ENCODE measurements around the gene GPR15LG.
"Not testable (repeated sequence)": the region's sequence is repeated elsewhere in the genome, so short reads cannot be mapped to it uniquely, and the experiment has no call there.

Gene GPR15LG

DNA sequence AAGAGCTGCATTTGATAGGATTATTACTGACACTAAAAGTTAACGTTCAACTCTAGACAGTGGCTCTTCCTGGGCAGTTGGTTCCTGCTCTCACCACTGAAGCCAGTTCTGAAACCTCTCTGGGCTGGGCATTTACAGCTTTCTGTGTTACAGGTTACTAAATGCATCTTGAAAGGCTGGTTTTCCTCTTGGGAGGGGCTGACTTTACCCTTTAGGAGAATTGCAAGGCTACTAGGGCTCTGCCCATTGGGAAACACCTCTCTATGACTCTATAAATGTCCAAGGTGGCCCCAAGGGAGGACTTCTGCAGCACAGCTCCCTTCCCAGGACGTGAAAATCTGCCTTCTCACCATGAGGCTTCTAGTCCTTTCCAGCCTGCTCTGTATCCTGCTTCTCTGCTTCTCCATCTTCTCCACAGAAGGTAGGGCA lies at the start of gene GPR15LG:
GPR15LG (plus strand) TSS at position 301 of the 429 bp plus-strand sequence; CDS start at position 352, 51 bp downstream.
- DNase-seq (ENCODE audit: low read depth): no peak
- no peak within 1 kb of the TSS for H3K4me3 ChIP-seq (replicated peaks; ENCODE audit: low read depth, low read length)
- no peak for TF ChIP-seq CTCF (IDR thresholded peaks at IDR 0.05; ENCODE audit: low read length, missing control alignments)

DNA sequence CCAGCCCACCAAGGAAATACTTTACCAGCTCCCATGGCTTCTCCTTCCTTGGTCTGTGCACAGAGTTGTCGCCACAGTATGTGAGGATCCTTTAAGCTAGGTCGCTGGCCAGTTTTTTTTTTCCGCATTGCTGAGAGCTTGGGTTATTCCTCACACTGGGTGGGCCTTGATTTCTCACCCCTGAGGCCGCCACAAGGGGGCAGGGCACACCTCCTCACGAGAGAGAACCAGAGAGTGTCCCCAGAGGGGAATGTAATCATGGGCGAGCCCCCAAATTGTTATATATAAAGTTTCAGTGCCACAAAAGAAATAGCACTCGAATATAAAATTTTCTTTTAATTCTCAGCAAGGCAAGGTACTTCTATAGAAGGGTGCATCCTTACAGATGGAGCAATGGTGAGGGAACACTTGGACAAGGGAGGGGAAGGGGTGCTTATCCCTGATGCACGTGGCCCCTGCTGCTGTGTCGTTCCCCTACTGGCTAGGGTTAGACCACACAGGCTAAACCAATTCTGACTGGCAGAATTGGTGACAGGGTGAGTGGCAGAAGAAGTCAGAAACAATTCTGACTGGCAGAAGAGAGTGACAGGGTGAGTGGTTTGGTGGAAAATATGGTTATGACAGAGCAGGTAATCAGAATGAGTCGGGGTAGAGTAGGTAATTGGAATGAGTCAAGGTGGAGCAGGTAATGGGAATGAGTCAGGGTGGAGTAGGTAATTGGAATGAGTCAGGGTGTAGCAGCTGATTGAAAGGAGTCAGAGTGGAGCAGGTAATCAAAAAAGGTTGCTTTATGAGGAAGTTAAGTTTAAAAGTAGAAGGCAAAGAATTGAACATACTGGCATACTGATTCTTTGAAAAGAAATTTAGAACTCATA lies 47.5 kb upstream of the GPR15LG start:
- DNase-seq (ENCODE audit: low read depth); H3K4me3 ChIP-seq (replicated peaks; ENCODE audit: low read depth, low read length): not testable (repeated sequence)

DNA sequence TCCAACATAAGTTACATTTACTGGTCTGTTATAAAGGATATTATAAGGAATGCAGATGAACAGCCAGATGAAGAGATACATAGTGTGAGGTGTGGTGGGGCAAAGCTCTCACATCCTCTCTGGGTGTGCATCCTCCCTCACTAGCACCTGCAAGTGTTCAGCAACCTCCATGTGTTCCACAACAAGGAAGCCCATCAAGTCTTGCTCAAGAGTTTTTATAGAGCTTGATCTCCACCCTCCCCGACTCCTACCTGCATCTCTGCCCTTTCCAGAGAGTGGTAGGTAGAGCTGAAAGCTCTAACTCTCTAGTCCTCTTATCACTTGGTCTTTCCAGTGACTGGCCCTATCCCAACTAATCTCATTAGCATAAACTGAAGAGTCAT lies 46.8 kb upstream of the GPR15LG start:
- TF ChIP-seq CTCF (IDR thresholded peaks at IDR 0.05; ENCODE audit: low read length, missing control alignments): no peak
- no peak for DNase-seq (ENCODE audit: low read depth)
- H3K4me3 ChIP-seq (replicated peaks; ENCODE audit: low read depth, low read length): no peak overlapping the region

GRCh38 chr10:84135836-84136235 lies 37.8 kb upstream of the GPR15LG start:
- H3K4me3 ChIP-seq (replicated peaks; ENCODE audit: low read depth, low read length): no peak overlapping the region
- no peak for TF ChIP-seq CTCF (IDR thresholded peaks at IDR 0.05; ENCODE audit: low read length, missing control alignments)
- DNase-seq (ENCODE audit: low read depth): no peak

DNA sequence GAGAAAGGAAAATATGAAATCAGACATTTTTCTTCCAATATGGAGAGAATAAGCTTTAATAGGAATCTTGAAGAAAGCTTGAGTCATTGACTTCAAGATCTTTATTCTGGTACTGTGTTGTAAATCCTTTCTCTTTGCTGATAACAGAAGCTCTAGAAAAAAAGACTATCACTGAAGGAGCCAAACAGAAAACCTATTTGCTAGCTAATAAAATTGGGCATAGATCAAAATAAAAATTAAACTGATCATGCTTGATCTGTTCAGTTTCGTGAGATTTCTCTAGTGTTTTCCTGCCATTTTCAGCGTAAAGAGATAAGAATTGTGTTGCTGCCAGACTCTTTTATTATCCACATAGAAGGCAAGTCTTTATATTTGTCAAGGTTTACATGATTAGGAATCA lies 35.8 kb upstream of the GPR15LG start:
- no peak for DNase-seq (ENCODE audit: low read depth)
- H3K4me3 ChIP-seq (replicated peaks; ENCODE audit: low read depth, low read length): no peak overlapping the region
- TF ChIP-seq CTCF (IDR thresholded peaks at IDR 0.05; ENCODE audit: low read length, missing control alignments): no peak

DNA sequence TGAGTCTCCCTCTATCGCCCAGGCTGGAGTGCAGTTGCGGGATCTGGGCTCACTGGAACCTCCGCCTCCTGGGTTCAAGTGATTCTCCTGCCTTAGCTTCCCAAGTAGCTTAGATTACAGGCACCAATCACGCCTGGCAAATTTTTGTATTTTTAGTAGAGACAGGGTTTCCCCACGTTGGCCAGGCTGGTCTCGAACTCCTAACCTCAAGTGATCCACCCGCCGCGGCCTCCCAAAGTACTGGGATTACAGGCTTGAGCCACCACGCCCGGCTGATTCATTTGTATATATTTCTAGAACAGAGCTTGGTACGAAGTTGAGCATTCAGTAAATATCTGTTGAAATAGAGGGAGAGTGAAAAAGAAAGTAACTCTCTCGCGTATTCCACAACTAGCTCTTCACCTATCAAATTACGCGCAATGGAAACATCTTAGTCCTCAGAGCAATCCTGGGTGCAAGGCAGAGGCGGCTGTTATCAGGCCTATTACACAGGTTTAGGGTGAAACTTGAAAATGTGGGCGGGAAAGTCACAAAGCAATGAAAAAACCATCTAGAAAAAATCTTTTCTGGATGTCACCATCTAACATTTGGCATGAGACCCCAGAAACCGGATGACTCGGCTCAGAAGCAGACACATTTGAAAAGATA lies 35.0 kb upstream of the GPR15LG start:
- H3K4me3 ChIP-seq (replicated peaks; ENCODE audit: low read depth, low read length): peak overlapping the region; percentile 98
- no peak for DNase-seq (ENCODE audit: low read depth)
- no peak for TF ChIP-seq CTCF (IDR thresholded peaks at IDR 0.05; ENCODE audit: low read length, missing control alignments)

GRCh38 chr10:84139126-84140035 lies 34.2 kb upstream of the GPR15LG start, which contains the start of gene GHITM:
Gene GHITM, plus strand, starts transcription at chr10:84139509. Its CDS starts 1,992 bp downstream, at chr10:84141501.
- TF ChIP-seq CTCF (IDR thresholded peaks at IDR 0.05; ENCODE audit: low read length, missing control alignments): peak; percentile 24
- DNase-seq (ENCODE audit: low read depth): peak; percentile 99
- H3K4me3 ChIP-seq (replicated peaks; ENCODE audit: low read depth, low read length): peak within 1 kb of the TSS; percentile 98

Measured in fibroblast of pulmonary artery (primary cell).